ENCODE data around the gene DIS3L2. TPM values are rescaled to one million over a fixed set of nuclear protein-coding genes. Genes with fewer than 3 reads are reported as not detected.

The DIS3L2 gene
- total and polyA plus RNA-seq, 2 of the 8 experiments (the other 6 are each of a cell fraction or from before 2014, with no cell fraction given): 11.5 to 21.6 TPM

- Histone ChIP-seq H3K56ac (replicated peaks; ENCODE audit: insufficient read length, low read depth, low read length) (no peak overlapping the region), H3K4ac (replicated peaks; ENCODE audit: insufficient read length, low read depth, low read length) (no peak overlapping the region), H3K79me1 (ENCODE audit: low read depth, low read length) (no peaks in the 10 kb centered on the region), H2BK12ac (ENCODE audit: low read depth, low read length) (no peak overlapping the region), H2BK20ac (ENCODE audit: low read length) (no peak overlapping the region), H3K4me3 (ENCODE audit: extremely low read depth in 1 of 4, insufficient read depth in 2 of 4, low read depth in 3 of 4, low read length in 4 of 4) (no peak overlapping the region), H3K23me2 (ENCODE audit: low read depth, low read length) (no peaks in the 10 kb centered on the region), H3K79me2 (ENCODE audit: control insufficient read depth in 1 of 2, insufficient read depth in 2 of 2, low read length in 2 of 2) (no peaks in the 10 kb centered on the region), H3K27me3 (replicated peaks in 1 of 4; ENCODE audit: control insufficient read depth in 3 of 4, extremely low read depth in 1 of 4, insufficient read depth in 3 of 4, low read length in 3 of 4) (no peaks in the 10 kb centered on the region), H2BK5ac (ENCODE audit: low read depth, low read length) (no peak overlapping the region), H4K20me1 (replicated peaks in 1 of 2; ENCODE audit: control insufficient read depth in 1 of 2, insufficient read depth in 2 of 2, low read length in 2 of 2) (no peaks in the 10 kb centered on the region), H4K91ac (replicated peaks; ENCODE audit: insufficient read length, low read length) (no peak overlapping the region), H2AK5ac (ENCODE audit: low read depth, low read length) (no peak overlapping the region), H3K4me2 (ENCODE audit: insufficient read depth in 1 of 2, low read depth in 2 of 2, low read length in 2 of 2) (no peak overlapping the region), H3K27ac (ENCODE audit: low read depth, low read length) (no peak overlapping the region), H4K8ac (ENCODE audit: extremely low read depth, insufficient read depth, low read length) (no peak overlapping the region), H4K5ac (ENCODE audit: insufficient read length, low read depth, low read length) (no peak overlapping the region), H3K36me3 (ENCODE audit: control insufficient read depth in 2 of 4, insufficient read depth in 4 of 4, low read length in 3 of 4) (no peaks in the 10 kb centered on the region), H2BK120ac (replicated peaks; ENCODE audit: low read depth, low read length) (no peak overlapping the region), H3K23ac (ENCODE audit: insufficient read length) (no peak overlapping the region), H3K4me1 (replicated peaks in 1 of 4; ENCODE audit: control insufficient read depth in 3 of 4, insufficient read depth in 4 of 4, low read length in 3 of 4) (no peaks in the 10 kb centered on the region), H3K14ac (ENCODE audit: insufficient read length) (no peak overlapping the region), H3K9me3 (ENCODE audit: insufficient read depth in 2 of 2, low read depth in 1 of 2, low read length in 1 of 2) (no peaks in the 10 kb centered on the region), H2AFZ (ENCODE audit: low read length) (no peak overlapping the region), H2BK15ac (ENCODE audit: low read length) (no peak overlapping the region), H3K9ac (replicated peaks in 1 of 4; ENCODE audit: extremely low read depth in 1 of 4, low read depth in 3 of 4, low read length in 3 of 4) (no peak overlapping the region), H3K18ac (ENCODE audit: extremely low read depth, low read length) (no peak overlapping the region)
- FAIRE-seq (no peak), DNase-seq (ENCODE audit: low read depth in 1 of 2, low spot score in 2 of 2) (no peak)
- ChIA-PET POLR2A (ENCODE audit: partially characterized antibody) (interaction anchor here (1.3 kb wide), 1 partner anchor 20 kb away, joined by 4 read pairs; the partner anchor contains the start of gene DIS3L2), CTCF (ENCODE audit: partially characterized antibody) (interaction anchor here (1.4 to 2.9 kb wide), 3 partner anchors 12 to 166 kb away, joined by 3 to 24 read pairs (median 12); partner anchors contain the start of gene NPPC)
- 85% methylated on average over 12 of the region's 12 CpGs; no CpG with 5 or more reads in 1 of the 2 experiments for WGBS, 2 experiments (ENCODE audit: extremely low coverage in 1 of 2, insufficient coverage in 1 of 2, insufficient read length in 1 of 2, insufficient replicate concordance in 2 of 2, low coverage in 1 of 2, low lambda C conversion rate in 2 of 2, missing lambda C conversion rate in 1 of 2)
- no peak for TF ChIP-seq SIRT6 (IDR thresholded peaks at IDR 0.05; ENCODE audit: low read length)
- TF ChIP-seq CTBP2 (IDR thresholded peaks at IDR 0.05; ENCODE audit: borderline replicate concordance, insufficient read depth, insufficient read length, low read length): no peak
- TF ChIP-seq NANOG (IDR thresholded peaks at IDR 0.05; ENCODE audit: insufficient read depth, low read depth, low read length, poor library complexity, severe bottlenecking): no peak
- no peak for TF ChIP-seq PHF8 (conservative IDR thresholded peaks at IDR 0.05; ENCODE audit: low read depth, low read length)
- TF ChIP-seq BCL11A (IDR thresholded peaks at IDR 0.05; ENCODE audit: low read depth in 2 of 2, low read length in 2 of 2): no peak
- no peak for TF ChIP-seq CTCF (IDR thresholded peaks at IDR 0.05; ENCODE audit: control extremely low read depth in 1 of 3, insufficient read depth in 1 of 3, low read depth in 1 of 3, low read length in 3 of 3)
- no peak for TF ChIP-seq SIX5 (IDR thresholded peaks at IDR 0.05; ENCODE audit: low read depth, low read length)
- no peak for TF ChIP-seq CHD1 (IDR thresholded peaks at IDR 0.05; ENCODE audit: low read depth, low read length)
- no peak for TF ChIP-seq RNF2 (IDR thresholded peaks at IDR 0.05; ENCODE audit: borderline replicate concordance, low read depth, low read length, missing control alignments, poor library complexity, severe bottlenecking)
- TF ChIP-seq SRF (IDR thresholded peaks at IDR 0.05; ENCODE audit: low read depth, low read length): no peak
These were observed 19.8 kb upstream of the DIS3L2 start for GRCh38 chr2:231941673-231942072.

Data from H1 (cell line).